GM19043 (cell line): ENCODE data around the gene ENPP6.
"Not testable (repeated sequence)": the region's sequence is repeated elsewhere in the genome, so short reads cannot be mapped to it uniquely, and the experiment has no call there.

ENCODE experiments used
- ATAC-seq: cut with Tn5 transposase; IDR thresholded peaks from one replicate; pipeline ENCODE4 v1.9.1; 2021; ENCODE audit warnings: low read depth; ENCODE audit not compliant: unreplicated experiment

The ENPP6 gene

DNA sequence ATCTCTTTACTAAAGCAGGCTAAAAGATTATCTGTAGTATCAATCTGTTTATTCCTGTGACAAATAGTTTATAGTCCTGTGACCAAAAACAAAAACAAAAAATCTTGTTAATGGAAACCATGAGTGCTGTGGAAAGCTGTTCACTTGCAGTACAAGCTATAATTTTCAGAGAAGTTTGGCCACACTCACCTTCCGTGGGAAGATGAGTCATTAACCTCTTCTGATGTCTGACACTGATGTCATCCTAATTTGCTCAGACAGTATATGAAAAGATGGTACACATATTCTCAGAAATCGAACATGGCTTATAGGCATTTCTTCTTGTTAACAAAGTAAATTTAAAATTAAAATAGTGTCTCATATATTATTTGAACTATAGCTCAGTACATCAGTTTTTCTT is 19.9 kb upstream of the ENPP6 start:
- ATAC-seq: no peak

DNA sequence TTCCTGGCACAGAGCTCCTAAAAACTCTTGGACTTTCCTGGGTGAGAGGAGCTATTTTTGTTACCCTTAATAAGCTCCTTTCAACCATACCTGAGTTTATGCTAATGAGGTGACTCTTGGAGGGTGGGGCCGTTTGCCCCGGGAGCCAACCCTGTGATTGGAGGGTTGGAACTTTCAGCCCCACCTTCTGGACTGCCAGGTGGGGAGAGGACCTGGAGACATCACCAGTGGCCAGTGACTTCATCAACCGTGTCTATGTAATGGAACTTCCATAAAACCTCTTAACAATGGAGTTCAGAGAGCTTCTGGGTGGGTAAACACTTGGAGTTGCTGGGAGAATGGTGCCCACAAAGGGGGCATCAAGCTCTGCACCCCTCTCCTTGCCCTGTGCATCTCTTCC is 17.9 kb upstream of the ENPP6 start:
- ATAC-seq: no peak

DNA sequence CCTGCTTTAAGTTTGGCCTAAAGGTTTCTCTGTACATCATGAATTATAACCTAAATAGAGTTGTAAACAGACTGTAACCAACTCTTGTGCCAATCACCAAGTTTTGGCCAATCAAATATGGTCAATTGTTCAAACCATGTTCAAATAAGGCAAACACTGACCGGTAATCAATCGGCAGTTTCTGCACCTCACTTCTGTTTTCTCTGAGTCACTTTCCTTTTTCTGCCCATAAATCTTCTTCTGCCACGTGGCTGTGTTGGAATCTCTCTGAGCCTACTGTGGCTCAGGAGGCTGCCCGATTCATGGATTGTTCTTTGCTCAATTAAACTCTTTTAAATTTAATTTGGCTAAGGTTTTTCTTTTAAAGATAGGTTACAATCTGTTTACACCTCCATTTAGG is 16.5 kb upstream of the ENPP6 start:
- ATAC-seq: no peak

DNA sequence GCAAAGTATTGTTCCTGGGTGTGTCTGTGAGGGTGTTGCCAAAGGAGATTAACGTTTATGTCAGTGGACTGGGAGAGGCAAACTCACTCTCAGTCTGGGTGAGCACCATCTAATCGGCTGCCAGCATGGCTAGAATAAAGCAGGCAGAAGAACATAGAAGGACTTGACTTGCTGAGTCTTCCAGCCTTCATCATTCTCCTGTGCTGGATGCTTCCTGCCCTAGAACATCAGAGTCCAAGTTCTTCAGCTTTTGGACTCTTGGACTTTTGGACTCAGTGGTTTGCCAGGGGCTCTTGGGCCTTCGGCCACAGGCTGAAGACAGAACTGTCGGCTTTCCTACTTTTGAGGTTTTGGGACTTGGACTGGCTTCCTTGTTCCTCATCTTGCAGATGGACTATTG is 15.3 kb upstream of the ENPP6 start:
- no peak for ATAC-seq

DNA sequence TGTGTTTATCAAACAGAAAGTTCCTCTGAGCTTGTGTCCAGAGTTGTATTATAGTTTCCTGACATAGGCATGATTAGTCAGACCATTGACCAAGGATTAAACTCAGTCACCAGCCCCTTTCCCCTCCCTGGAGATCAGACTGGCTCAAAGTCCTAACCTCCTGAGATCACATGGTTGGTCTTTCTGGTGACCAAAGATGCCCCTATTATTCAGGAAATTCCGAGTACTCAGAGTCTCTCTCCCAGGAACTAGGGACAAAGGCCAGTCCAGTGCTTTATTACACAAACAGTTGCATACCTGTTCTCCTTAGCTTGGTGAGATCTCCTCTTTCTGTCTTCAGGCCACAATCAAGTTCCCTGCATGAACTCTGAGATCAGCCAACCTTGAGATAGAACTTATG is 14.5 kb upstream of the ENPP6 start:
- ATAC-seq: no peak

DNA sequence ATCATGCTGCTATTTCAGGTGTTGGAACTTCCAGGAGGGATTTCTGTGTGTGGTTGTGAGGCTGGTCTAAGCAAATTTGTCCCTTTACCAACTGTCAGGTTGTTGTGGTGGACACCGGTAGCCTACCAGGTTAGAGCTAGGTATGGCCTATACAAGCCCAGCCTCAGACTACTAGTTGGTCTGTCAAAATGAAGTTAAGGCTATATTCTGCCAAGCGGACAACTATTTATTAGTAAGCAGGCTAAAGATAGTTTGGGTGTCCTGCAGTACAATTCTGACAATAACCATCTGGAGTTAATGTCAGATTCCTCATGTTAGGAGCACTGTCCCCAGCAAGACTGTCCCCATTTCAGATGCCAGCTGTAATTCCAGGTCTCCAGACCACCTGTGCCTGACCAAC is 13.9 kb upstream of the ENPP6 start:
- ATAC-seq: no peak

DNA sequence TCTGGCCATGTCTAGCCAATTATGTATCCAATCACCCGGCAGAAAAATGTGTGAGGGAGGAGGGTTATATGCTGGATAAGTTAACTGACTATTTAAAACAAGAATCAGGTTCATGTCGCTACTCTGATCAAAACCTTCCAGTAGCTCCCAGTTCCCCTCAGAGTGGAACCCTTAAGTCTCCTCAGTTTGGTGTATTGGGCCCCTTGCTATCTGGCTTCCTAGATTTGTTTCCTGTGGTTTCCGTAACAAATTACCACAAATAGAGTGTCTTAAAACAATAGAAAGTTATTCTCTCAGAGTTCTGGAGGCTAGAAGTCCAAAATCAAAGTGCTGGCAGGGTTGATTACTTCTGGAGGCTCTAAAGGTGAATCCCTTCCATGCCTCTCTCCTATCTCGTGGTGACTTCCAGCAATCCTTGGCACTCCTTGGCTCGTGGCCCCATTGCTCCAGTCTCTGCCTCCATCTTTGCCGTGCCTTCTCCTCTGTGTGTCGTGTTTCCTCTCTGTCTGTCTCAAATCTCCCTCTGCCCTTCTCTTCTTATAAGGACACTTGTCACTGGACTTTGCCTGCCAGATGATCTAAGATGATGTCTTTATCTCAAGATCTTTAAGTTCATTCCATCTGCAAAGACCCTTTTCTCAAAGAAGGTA is 10.5 kb upstream of the ENPP6 start:
- ATAC-seq: no peak

DNA sequence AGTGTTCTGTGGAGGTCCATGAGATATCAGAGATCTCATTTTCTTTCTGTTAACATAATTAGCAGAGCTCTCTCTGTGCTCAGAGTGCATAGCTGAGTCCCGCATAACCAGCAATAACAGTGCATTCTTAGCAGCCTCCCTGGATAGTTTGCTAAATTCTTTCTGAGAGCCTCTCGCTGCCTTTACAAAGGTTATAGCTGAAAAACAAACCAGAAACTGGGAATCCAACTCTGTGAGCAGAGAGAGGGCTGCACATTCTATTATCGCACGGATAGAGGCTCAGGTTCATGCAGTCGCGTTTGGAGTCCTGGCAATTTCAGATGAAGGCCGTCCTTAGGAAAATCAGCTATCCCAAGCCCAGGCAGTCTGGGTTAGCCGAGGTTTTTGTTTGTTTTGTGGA is 1.2 kb downstream of the ENPP6 start:
- ATAC-seq: no peak

DNA sequence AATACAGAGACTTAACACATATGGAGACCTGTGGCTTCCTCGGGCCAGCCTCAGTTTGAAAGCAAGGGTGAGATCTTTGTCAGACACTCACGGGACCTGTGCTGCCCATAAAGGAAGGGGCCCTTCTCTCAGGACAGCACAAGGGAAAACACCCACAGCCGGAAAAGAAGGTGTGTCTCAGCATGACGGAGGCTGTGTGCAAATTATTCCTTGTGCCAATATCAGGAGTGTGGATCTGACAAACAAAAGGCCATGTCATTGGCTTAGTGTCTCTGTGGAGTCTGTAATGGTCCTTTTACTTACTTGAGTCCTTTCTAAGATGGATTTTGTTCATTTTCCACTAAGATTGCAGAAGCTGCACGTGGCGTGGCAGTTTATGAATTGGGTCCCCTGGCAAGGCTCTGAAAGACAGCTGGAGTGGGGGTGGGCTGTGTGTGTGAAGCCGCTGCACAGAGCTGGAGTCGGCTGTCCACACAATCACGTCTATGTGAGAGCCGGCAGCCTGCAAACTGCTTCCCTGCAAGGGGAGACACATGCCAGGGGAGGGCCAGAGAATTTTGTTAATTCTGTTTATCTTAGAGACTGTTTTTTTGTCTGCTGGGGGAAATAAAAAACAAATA is 1.9 kb downstream of the ENPP6 start:
- ATAC-seq: no peak

DNA sequence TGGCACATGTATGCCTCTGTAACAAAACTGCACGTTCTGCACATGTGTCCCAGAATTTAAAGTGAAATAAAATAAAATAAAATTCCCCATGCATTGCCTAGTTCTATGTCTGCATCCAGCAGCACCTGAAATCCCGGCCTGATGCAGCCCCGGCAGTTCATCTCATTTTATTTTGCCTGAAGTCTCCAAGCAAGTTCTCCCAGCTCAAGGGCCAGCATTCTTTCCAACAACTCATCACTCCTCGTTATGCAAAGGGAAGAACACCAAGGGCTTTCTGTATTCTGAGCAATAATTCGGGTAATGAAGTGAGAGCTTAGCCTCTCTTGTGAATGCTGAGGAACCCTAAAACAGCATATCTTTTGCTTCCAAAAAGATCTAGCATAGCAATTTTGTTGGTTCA is 2.7 kb downstream of the ENPP6 start:
- ATAC-seq: no peak

DNA sequence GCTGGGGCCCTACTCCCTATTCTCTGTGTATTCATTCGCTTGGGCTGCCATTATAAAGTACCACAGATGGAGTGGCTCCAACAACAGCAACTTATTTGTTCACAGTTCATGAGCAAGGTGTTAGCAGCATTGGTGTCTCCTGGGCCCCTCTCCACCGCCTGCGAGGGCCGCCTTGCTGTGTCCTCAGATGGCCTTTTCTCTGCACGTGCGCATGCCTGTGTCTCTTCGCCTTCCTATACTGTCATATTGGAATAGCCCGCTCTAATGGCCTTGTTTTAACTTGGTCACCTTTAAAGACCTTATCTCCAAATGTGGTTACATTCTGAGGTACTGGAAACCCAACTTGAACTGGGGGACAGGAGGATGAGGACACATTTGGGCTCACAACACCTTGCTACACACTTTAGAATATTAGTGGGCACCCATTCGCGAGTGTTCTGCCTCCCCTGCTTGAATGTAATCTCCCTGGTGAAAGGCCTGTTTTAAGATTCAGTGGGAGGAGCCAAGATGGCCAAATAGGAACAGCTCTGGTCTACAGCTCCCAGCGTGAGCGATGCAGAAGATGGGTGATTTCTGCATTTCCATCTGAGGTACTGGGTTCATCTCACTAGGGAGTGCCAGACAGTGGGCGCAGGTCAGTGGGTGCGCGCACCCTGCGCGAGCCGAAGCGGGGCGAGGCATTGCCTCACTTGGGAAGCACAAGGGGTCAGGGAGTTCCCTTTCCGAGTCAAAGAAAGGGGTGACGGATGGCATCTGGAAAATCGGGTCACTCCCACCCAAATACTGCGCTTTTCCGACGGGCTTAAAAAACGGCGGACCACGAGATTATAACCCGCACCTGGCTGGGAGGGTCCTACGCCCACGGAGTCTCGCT is 9.7 kb downstream of the ENPP6 start:
- not testable (repeated sequence) for ATAC-seq

DNA sequence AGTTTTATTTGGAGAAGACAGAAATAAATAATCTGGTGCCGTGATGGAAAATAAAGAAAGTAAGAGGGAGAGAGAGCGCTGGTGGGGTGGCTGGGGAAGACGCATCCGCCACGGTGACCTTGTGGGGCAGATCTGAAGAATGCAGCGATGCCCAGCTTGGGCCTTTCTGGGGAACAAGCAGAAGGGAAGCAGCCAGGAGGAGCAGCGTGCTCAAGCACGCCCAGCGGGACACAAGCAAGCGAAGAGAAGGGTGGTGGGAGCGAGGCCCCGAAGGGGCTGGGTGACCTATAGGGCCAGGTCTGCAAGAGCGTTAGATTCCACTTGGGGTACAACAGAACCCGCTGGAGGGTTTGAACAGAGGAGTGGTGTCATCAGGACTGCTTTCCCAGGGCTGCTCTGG is 12.4 kb downstream of the ENPP6 start:
- ATAC-seq: no peak

DNA sequence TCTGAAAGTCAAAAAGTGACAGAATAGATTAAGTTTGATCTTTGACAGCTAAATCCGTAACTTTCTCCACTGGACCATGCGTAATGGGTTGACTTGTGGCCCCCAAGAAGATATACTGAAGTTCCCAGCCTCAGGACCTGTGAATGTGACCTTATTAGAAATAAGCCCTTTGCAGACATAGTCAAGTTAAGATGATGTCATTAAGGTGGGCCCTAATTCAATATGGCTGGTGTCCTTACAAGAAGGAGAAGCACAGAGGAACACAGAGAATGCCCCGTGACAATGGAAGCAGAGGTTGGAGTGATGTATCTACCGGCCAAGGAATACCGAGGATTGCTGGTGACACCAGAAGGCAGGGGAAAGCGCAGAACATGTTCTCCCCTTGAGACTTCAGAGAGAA is 14.4 kb downstream of the ENPP6 start:
- no peak for ATAC-seq

DNA sequence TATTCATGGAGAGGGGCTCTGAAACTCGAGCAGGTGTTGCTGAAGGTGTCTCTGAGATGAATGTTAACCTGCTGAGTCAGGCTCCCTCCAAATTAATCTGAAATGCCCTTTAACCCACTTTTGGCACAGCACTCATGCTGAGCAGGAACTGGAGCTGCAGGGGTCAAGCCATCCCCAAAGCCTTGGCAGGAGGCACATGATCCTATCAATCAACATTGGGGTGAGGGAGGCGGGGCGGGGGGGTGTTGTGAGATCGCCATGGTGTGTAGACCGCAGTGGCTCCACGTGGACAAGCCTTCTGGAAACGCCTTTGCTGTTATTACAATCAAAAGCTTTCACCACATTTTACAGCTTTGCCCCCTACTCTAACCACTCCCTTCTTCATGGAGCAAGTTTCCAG is 16.5 kb downstream of the ENPP6 start:
- ATAC-seq: no peak

DNA sequence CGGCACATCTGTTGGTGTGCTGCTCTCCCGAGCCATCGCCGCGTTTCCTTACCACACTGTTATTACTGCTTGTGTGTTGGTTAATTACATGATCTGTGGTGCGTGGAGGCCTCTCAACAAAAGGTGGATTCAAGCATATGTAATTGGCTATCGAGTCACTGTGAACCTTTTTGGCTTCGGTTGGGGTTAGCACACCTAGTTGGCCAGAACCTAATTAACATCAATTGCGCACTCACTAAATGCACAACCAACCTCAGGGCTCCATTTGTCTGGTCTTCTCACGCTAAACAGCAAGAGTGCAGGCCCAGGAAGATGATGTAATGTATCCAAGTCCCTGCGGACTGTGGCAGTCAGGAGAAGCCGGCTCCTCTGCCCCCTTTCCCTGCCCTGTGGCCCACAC is 17.4 kb downstream of the ENPP6 start:
- ATAC-seq: no peak

DNA sequence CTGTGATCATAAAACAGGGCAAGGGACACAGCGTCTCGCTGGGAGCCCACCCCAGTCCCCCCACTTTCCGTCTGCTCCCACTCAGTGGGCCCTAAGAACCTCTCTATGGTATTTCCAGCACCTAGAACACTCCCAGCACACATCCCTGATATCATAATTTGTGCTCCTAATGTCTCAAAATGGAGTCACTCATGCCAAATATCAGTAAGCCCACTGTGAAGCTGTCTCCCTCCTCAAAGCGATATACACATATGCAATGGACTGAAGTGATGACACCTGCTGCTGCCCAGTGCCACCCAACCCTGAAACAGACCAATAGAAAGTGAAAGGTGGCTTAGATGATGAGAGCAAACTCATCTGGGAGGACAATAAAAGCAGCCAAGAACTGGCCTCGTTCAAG is 17.9 kb downstream of the ENPP6 start:
- ATAC-seq: no peak

DNA sequence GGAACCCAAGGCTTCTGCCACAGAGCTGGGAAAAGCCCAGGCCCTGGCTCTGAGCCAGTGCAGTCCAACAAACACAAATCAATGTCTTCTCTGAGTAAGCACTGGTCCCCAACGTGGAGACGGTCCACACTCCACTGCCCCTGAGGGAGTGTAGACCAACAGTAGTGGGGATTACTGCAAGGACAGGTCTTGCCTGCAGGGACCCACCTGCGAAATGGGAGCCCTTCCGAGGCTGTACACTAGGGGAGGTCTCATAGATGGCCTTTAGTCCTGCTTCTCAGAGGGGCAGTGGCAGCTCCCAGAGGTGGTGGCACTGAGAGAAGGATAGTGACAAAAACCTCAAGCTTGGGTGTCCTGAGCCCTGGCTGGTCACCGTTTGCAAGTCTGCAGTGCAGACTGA is 19.5 kb downstream of the ENPP6 start:
- ATAC-seq: no peak

DNA sequence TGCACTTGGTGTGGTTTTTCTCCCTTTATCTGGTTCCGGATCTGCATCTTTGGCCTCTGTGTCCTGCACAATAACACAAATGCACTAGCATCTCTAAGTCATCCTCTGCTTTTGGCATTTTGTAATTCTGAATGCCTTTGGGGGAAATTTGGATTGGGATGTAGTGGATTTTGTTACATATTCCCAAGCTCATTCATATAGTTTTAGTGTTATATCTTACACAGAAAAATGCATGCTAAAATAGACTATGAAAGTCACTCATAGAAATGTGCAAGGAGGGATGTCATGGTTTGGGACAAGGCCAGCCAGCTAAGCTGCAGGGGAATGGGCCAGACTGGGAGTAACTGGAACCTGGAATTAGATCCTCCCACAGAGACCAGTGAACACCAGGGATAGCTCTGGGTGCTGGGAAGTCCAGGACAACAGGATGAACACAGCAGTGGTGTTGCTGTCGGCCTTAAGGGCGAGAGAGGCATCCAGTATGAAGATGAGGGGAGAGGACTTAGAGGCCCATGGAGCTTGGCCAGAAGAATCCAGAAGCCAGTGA is 20.1 kb downstream of the ENPP6 start:
- no peak for ATAC-seq

DNA sequence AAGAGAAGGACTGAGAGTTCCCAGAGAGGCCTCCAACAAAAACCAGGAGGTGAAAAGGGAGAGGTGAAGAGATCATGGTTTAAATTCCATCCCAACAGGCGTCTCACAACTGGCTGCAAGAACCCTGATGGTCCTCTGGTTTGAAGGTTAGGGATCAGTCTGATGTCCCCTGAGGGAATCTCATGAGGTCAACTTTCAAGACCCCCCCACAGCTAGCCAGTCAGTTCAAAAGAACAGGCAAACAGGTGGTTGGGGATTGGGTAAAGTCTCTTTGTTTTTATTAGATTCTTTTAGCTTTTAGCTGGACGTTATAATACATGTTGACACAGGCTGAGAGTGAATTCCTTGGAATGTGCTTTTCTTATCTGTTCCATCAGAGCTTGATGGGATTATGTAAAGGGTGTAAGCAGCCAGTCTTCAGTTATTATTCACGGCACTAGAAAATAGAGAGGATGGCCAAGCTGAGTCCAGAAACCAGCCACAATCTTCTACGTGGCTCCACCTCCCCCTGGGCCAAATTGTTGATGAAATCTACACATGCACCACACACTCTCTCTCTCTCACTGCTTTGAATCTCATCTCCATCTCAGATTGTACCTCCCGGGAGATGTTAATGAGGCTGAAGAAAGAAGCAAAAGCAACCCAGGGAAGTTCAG is 20.8 kb downstream of the ENPP6 start:
- no peak for ATAC-seq

DNA sequence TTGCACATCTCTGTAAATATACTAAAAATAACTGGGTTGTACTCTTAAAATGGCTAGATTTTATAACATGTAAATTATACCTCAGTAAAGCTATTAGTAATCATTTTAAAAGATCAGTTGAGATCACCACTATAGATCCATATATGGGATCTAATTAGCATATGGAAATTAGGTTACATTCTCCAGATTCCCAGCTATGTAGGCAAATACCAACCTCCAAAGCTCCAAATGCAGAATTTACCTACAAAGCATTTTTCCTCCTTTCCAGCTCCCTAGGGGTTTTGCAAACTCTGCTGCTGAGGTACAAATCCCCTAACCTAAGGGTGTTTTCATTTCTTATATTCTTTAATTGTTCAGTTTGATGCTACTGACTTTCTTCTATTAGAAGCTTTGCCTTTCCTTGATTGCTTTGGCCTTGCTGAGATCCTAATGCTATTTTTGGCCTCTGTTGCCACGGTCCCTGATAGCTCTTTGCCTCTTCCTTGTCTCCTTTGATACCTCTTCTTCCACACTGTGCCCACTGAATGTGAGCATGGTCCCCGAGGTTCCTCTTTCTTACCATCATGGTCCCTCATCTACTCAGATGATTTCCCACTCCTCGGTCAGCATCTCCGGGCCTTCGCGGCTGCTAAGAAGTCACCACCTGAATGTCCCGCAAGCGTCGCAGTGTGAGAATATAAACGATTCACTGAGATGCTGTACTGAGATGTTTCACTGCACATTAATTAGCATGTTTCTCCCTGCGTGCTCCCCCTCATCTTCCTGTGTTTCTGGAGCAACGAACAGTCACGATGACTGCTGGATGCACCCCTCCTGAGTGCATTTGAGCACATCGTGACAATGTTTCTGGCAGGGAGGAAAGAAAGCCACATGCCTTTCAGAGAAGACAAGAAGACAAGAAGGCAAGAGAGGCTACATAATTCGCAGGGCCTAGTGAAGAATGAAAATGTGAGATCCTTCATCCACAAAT is 23.8 kb downstream of the ENPP6 start:
- ATAC-seq: no peak
